HL-60 (cell line): ENCODE results near the gene BAZ2B.
A peak's percentile ranks its signal among the peaks of the same experiment; 100 is the strongest.

Experiments used
- DNase-seq, 2 experiments: peaks; one replicate each; pipeline ENCODE4 v3.0.0-alpha.2; 2010 to 2020; ENCODE audit warnings: low read depth in 1 of 2, low spot score in 1 of 2
- H3K27ac ChIP-seq: fragments of 250-450 bp; sonication (Bioruptor Pico); replicated peaks from 2 replicates; pipeline ENCODE4 v1.5.1; 2020; ENCODE audit warnings: mild to moderate bottlenecking, moderate library complexity
- H3K27me3 ChIP-seq: fragments of 250-450 bp; sonication (Bioruptor Pico); 2 replicates; pipeline ENCODE4 v1.5.1; 2021; ENCODE audit warnings: mild to moderate bottlenecking, moderate library complexity; ENCODE audit not compliant: insufficient read depth, poor library complexity, severe bottlenecking
- H3K4me3 ChIP-seq: replicated peaks from 2 replicates; pipeline ENCODE4 v1.5.1; 2011; ENCODE audit warnings: mild to moderate bottlenecking, control low read depth, low read length; ENCODE audit not compliant: insufficient read depth
- GABPA ChIP-seq: IDR thresholded peaks from 2 replicates; pipeline ENCODE4 v1.6.1; 2012; ENCODE audit warnings: low read depth
- POLR2AphosphoS5 ChIP-seq: IDR thresholded peaks from 2 replicates; pipeline ENCODE4 v1.6.1; 2012; ENCODE audit warnings: low read depth
- SPI1 ChIP-seq: IDR thresholded peaks from 2 replicates; pipeline ENCODE4 v1.6.1; 2012; ENCODE audit warnings: low read depth, mild to moderate bottlenecking, borderline replicate concordance
- TF ChIP-seq, protein P1 (sequence below): IDR thresholded peaks from 2 replicates; pipeline ENCODE4 v1.6.1; 2012; ENCODE audit warnings: low read depth; ENCODE audit not compliant: insufficient replicate concordance
- TF ChIP-seq, protein P2 (sequence below): IDR thresholded peaks from one replicate; pipeline ENCODE4 v1.5.1; 2011; ENCODE audit warnings: low read length, control low read depth, inconsistent platforms; ENCODE audit not compliant: insufficient read depth

BAZ2B gene

DNA sequence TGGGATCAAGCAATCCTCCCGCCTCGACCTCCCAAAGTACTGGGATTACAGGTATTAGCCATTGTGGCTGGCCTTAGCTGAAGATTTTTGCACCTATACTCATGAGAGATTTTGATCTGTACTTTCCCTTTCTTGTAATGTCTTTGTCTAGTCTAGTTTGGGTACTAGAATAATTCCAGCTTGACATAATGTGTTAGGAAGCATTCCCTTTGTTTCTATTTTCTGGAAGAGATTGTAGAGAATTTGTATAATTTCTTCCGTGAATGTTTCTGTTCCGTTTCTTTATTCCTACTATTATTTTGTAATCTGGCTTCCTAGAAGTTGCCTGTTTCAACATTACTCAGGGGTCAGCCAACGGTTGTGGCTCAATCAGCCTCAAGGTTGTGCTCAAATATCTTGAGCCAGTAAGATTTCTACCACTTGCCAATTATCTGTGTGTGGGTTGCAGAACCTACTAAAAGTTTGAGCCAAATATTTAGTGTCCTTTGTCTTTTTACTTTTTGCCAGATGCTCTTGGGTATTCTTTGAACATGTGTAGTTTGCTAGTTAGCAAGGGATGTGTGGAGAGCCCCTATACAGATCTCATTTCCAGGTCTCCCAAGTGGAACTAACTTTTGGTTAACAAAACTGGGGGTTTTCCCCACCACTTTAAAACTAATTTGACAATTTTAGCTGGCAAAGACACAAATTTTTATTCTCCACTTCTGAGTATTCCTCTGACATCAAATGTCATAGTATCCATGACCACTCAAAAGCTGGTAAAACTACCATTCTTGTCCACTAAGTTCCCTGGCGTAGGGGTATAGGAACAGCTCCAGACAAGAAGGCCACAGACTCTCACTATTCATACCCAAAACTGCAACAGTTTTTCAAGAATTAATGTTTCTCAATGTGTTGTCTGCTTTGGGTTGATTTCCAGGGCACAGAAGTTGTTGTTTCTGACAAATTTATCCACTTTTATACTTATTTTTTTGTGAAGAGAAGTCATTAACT, 42.8 kb upstream of the BAZ2B start:
- DNase-seq = peak; percentile 16 to 42
- Histone ChIP-seq H3K4me3 (no peak overlapping the region), H3K27me3 (no peaks in the 10 kb centered on the region), H3K27ac (peak overlapping the region; percentile 39)
- TF ChIP-seq, protein P1, sequence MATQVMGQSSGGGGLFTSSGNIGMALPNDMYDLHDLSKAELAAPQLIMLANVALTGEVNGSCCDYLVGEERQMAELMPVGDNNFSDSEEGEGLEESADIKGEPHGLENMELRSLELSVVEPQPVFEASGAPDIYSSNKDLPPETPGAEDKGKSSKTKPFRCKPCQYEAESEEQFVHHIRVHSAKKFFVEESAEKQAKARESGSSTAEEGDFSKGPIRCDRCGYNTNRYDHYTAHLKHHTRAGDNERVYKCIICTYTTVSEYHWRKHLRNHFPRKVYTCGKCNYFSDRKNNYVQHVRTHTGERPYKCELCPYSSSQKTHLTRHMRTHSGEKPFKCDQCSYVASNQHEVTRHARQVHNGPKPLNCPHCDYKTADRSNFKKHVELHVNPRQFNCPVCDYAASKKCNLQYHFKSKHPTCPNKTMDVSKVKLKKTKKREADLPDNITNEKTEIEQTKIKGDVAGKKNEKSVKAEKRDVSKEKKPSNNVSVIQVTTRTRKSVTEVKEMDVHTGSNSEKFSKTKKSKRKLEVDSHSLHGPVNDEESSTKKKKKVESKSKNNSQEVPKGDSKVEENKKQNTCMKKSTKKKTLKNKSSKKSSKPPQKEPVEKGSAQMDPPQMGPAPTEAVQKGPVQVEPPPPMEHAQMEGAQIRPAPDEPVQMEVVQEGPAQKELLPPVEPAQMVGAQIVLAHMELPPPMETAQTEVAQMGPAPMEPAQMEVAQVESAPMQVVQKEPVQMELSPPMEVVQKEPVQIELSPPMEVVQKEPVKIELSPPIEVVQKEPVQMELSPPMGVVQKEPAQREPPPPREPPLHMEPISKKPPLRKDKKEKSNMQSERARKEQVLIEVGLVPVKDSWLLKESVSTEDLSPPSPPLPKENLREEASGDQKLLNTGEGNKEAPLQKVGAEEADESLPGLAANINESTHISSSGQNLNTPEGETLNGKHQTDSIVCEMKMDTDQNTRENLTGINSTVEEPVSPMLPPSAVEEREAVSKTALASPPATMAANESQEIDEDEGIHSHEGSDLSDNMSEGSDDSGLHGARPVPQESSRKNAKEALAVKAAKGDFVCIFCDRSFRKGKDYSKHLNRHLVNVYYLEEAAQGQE = no peak
- TF ChIP-seq, protein P2, sequence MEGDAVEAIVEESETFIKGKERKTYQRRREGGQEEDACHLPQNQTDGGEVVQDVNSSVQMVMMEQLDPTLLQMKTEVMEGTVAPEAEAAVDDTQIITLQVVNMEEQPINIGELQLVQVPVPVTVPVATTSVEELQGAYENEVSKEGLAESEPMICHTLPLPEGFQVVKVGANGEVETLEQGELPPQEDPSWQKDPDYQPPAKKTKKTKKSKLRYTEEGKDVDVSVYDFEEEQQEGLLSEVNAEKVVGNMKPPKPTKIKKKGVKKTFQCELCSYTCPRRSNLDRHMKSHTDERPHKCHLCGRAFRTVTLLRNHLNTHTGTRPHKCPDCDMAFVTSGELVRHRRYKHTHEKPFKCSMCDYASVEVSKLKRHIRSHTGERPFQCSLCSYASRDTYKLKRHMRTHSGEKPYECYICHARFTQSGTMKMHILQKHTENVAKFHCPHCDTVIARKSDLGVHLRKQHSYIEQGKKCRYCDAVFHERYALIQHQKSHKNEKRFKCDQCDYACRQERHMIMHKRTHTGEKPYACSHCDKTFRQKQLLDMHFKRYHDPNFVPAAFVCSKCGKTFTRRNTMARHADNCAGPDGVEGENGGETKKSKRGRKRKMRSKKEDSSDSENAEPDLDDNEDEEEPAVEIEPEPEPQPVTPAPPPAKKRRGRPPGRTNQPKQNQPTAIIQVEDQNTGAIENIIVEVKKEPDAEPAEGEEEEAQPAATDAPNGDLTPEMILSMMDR = no peak
- no peak for TF ChIP-seq SPI1
- no peak for TF ChIP-seq GABPA
- TF ChIP-seq POLR2AphosphoS5 = no peak

GRCh38 chr2:159653962-159654361, 37.6 kb upstream of the BAZ2B start:
- no peaks in the 10 kb centered on the region for H3K27me3 ChIP-seq
- TF ChIP-seq, protein P2 = no peak
- no peak for TF ChIP-seq SPI1
- TF ChIP-seq POLR2AphosphoS5 = no peak
- TF ChIP-seq, protein P1 = no peak
- TF ChIP-seq GABPA = no peak
- H3K27ac ChIP-seq = no peak overlapping the region
- no peak for DNase-seq
- no peak overlapping the region for H3K4me3 ChIP-seq

- no peak overlapping the region for H3K27ac ChIP-seq
- DNase-seq = no peak
- TF ChIP-seq, protein P2 = no peak
- TF ChIP-seq POLR2AphosphoS5 = no peak
- no peak for TF ChIP-seq GABPA
- TF ChIP-seq, protein P1 = no peak
- no peak for TF ChIP-seq SPI1
- no peak overlapping the region for H3K4me3 ChIP-seq
- no peaks in the 10 kb centered on the region for H3K27me3 ChIP-seq
Measured at GRCh38 chr2:159651884-159652283, 35.5 kb upstream of the BAZ2B start.
